Adrenal gland (tissue), 5 donors: ENCODE results near the gene FERMT3.

Experiments used
- CTCF ChIP-seq, 6 experiments: fragments of 450-650 bp in 4 of 6; fragments of 200-600 bp in 2 of 6; sonication (generic) in 1 of 6; IDR thresholded peaks; 1 replicate in 5 of 6; 2 replicates in 1 of 6; pipeline versions ENCODE4 v1.5.1 to v1.8.0; 2016 to 2021; ENCODE audit warnings: antibody characterized with exemption in 6 of 6, mild to moderate bottlenecking in 2 of 6, moderate library complexity in 1 of 6
- POLR2A ChIP-seq, 2 donors: fragments of 450-650 bp; IDR thresholded peaks; one replicate each; pipeline ENCODE4 v1.6.1; 2017; ENCODE audit warnings: antibody characterized with exemption in 2 of 2, mild to moderate bottlenecking in 2 of 2, moderate library complexity in 1 of 2
- donor health status: DM: no; HTN: no; CAD: no.

- TF ChIP-seq CTCF (IDR thresholded peaks at IDR 0.05) (no peak), POLR2A (IDR thresholded peaks at IDR 0.05) (no peak)
These were observed 27.4 kb upstream of the FERMT3 start for GRCh38 chr11:64178951-64179639.
